Activated CD4-positive, alpha-beta T cell treated with anti-CD3 and anti-CD28 coated beads, Interleukin-2, amount 50 U/mL, for 16 hours (primary cell): ENCODE measurements around the gene CCDC57.
A peak's percentile ranks its signal among the peaks of the same experiment; 100 is the strongest.
"Not testable (repeated sequence)": the region's sequence is repeated elsewhere in the genome, so short reads cannot be mapped to it uniquely, and the experiment has no call there.

ENCODE experiments used
- DNase-seq: peaks from one replicate; pipeline ENCODE4 v3.0.0-alpha.2; 2020

CCDC57 gene

DNA sequence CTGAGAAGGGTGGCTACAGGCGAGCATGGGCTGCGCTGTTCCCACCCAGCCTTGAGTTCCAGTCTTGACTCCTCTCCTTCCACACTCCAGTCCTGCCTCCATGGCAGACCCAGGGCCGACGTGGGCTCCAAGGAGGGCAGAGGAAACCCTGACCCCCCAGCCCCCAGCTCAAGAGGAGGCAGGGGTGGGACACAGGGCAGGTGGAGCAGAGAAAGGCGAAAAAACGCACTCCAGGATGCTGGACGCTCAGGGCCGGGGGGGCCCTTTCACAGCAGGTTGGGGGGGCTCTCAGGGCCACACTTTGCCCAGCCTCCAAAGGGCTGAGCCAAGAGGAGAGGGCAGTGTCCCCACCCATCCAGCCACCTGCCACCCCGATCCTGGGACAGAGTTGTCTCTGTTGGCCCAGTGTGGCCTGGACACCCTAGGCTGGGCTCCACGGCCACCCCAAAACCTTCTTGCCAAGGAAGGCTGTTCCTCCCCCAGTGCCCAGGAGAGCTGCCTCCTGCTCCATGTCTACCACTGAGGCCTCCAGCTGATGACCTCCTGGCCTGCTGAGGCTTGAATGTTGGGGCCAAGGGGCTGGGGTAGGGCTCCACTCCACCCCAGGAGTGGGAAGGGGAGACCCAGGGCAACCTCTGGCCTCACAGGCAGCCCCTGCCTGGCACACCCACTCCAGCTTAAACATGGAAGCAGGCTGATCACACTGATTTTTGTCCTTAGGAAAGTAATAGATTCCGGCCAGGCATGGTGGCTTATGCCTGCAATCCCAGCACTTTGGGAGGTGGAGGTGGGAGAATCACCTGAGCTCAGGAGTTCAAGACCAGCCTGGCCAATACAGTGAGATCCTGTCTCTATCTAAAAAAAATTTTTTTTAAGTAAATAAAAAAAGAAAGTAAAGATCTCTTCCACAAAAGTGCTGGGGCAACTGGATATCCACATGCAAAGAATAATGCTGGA is 7.4 kb upstream of the CCDC57 start:
- DNase-seq: no peak

DNA sequence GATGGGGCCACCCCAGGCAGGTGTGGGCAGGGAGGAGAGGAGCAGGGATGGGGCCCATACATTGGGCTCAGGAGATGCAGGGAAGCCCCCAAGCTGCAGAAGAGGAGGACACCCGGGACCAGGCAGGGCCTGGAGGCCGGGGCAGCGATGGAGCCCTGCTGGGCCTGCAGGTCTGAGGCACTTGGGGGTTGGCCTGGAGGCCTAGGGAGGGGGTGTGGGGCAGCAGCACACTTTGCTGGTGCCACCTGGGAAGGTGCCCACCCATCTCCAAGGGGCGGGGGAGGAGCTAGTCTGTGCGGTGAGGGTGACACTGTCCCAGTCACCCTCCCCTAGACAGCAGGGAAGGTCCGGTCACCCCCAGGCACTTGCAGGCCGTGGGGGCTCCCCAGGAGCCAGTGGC is 6.4 kb upstream of the CCDC57 start:
- no peak for DNase-seq

DNA sequence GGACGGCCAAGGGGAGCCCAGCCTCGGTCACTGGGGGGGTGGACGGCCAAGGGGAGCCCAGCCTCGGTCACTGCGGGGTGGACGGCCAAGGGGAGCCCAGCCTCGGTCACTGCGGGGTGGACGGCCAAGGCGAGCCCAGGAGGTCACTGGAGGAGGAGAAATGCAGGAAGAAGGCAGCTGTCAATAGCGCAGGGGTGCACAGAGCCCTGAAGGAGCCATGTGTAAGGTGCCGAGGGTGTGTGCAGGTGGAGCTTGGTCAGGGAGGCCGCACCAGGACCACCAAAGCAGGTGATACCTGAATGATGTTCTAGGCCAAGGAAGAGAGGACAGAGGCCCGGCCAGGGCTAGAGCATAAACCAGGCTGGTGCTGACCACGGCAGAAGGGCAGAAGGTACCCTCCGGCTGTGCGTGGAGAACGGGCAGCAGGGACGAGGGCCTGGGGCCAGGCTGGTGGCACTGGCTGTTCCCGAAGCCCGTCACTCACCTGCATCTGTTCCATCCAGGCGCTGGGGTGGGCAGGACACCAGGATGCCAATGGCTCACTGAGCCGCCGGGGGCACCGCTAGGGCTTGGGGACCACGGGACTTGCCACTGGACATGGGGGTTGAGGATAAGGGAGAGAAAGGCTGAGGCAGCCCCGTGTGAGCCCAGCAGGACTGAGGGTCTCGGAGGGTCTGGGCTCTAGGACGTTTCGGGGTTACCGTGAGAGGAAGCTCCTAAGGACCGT is 5.9 kb upstream of the CCDC57 start:
- DNase-seq: no peak

DNA sequence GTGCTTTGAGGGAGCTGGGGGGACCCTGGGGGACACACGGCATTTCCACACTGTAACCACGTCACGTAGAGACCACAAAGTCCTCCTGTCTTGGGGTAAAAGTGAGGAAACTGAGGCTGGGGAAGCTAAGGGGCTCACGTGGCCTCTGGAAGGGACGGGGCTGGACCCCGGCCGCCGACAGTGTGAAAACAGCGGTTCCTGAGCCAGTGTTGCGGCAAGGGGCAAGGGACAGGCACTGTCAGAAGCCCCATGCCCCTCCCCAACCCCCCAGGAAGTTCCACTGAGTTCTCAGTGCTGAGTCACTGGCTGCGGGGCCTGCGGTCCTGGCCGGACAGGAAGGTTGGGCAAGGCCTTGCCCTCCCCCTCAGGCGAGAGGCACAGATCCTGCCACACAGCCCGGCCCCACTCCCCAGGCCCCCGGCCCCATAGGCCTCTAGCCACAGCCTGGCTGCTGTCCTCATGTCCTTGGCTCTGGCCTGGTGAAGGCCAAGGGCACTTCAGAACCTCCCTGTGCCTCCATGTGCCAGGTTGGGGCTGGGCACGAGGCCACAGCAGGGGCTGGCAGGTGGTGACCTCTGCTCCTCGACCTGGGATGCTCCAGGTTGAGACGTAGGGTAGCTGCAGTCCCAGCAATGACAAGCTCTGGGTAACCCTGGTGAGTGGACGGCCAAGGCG is 5.0 kb upstream of the CCDC57 start:
- no peak for DNase-seq

DNA sequence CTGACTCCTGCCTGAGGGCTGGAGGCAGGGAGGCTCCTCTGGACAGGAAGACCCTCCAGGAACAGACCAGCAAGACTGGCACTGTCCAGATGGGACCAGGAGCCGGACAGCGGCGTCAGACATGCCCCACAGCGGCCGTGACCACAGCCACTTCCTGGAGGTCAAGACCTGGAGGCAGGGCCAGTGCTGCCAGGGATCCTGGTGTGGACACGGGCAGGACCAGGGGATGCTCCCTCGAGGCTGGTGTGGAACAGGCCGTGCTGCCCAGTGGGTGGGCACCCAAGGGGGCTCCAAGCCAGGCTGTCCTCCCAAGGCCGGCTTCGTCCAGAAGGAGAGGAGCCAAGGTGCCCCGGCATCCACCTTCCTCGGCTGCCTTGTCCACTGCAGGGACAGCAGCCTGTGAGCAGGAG is 4.5 kb upstream of the CCDC57 start:
- DNase-seq: no peak

DNA sequence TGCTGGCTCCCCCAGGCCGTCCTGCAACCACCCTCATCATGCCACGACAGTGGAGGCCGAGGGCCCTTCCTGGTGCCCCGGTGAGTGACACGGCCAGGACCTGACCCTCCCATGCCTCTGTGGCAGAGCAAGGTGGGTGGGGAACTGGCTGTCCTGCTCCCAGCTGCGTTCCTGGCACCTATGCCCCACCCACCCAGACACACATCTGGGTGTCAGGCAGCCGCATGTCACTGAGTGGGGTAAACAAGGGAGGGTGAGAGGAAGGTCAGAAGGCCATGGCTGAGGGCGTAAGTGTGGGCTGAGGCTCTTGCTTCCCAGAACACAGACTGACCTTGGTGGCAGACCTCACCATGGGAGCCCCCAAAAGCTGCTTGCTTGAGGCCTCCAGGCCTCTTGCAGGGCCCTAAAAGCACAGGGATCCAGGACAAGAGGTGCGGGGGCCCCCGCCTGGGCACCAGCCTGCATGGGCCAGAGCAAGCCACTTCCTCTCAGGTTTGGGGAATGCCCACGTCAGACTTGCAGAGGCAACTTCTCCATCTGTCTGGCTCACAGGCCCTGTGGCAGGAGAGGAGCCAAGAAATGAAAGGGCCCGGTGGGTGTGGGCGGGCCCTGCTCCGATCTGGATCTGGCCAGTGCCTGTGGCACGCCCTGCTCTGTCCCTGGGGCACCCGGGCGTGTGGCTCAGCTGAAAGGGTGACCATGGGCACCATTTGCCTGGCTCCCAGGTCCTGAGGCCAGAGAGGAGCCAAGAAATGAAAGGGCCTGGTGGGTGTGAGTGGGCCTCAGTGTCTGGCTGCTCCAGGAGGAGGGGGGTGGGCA is 3.9 kb upstream of the CCDC57 start:
- peak; percentile 62 for DNase-seq

DNA sequence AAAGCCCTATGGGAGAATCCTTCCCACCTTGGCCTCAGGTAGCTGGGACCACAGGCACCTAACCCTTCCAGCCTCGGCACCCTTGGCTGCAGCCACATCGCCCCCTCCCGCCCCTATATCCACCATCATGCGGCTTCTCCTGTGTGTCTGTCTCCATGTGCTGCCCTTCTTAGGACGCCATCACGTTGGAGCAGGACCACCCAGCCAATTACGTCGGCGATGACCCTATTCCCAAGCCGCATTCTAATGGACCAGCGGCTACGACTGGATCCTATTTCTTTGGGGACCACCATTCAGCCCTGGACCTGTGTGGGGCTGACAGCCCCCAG is 3.3 kb upstream of the CCDC57 start:
- DNase-seq: no peak

DNA sequence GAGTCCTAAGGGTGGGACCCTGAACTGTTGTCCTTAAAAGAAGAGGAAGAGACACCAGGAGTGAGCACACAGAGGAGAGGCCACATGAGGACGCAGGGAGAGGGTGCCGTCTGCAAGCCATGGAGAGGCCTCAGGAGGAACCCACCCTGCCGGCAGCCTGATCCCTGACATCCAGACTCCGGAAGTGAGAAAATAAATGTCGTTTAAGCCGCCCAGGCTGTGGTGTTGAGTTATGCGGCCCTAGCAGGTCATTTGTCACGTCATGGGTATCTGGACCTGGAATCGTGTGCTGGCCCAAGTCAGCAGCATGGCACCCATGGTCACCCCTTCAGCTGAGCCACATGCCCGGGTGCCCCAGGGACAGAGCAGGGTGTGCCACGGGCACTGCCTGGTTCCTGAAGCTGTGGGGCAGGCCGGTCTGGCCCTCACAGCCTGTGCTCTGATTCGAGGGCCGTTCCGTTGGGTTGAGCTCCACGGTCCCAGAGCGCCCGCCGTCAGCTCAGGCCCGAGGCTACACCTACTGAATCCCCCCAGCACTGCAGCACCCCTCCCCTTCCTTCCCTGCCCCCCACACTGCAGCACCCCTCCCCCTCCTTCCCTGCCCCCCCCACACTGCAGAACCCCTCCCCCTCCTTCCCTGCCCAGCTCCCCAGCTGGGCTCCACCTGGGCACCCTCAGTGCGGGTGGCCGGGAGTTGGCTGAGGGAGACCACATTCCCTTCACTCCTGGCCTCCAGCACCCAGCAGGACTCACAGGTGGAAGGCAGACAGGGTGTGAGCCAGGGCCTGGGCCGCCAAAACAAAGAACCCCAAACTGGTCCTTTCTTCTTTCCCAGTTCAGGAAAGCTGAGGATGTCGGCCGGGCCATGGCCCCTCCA is 2.7 kb upstream of the CCDC57 start:
- DNase-seq: no peak

DNA sequence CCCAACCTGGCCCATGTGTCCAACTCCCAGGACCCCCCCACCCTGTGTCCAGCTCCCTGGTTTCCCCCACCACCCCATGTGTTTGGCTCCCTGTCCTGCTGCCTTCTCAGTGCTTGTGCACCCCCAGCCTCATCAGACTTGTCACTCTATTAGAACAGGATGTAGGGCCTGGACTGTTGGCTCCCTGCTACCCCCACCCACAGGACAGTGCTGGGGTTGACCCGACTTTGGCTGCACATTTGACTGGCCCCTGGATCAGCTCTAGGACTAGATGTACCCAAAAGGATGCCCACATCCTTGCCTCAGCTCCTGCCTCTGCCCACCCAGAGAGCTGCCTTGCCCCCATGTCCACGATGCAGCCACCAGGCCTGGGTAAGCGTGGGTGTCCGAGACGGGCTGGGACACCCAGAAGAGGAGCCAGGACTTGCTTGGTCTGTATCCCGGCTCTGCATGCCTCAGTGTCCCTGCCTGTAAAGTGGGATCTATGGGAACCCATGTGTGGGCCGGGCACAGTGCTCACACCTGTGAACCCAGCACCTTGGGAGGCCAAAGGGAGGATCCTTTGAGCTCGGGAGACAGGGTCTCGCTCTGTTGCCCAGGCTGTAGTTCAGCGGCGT is 1.5 kb upstream of the CCDC57 start:
- DNase-seq: no peak

DNA sequence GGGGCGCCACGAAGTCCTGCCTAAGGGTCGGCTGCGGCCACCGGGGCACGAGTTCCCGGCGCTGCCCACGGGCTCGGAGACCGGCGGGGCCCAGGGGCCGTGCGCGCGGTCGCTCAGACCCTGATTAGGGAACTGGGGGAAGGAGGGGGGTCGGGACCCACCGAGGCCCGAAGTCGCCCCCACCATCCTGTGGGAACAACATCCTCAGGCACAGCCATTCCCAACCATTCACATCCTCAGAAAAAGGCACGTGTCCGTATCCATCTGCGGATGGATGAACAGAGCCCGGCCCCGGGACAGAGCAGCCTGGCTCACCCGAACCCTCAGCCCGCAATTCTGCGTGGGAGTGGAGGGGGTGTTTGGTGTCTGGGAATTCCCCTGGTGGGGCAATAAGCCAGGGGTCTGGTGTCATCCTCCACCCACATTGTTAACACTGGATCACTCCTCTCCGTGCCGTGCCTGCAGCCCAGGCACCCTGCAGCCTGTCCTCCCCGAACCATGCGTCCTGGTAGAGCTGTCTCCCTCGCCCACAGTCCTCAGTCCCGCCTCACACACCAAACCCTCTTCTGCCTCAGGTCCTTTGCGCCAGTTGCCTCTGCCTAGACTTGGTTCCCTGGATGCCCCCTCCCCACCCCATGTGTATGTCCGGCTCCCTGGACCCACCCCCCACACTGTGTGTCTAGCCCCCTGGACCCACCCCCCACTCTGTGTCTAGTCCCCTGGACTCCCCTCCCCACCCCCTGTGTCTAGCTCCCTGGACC is 789 bp upstream of the CCDC57 start:
- peak; percentile 49 for DNase-seq

DNA sequence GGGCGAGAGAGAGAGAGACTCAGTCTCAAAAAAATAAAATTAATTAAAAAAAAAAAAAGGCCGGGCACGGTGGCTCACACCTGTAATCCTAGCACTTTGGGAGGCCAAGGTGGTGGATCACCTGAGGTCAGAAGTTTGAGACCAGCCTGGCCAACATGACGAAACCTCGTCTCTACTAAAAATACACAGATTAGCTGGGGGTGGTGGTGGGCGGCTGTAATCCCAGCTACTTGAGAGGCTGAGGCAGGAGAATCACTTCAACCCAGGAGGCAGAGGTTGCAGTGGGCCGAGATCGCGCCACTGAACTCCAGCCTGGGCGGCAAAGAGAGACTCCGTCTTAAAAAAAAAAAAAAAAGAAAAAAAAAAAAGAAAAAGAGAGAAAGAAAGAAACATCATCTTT is 2.0 kb downstream of the CCDC57 start:
- not testable (repeated sequence) for DNase-seq

DNA sequence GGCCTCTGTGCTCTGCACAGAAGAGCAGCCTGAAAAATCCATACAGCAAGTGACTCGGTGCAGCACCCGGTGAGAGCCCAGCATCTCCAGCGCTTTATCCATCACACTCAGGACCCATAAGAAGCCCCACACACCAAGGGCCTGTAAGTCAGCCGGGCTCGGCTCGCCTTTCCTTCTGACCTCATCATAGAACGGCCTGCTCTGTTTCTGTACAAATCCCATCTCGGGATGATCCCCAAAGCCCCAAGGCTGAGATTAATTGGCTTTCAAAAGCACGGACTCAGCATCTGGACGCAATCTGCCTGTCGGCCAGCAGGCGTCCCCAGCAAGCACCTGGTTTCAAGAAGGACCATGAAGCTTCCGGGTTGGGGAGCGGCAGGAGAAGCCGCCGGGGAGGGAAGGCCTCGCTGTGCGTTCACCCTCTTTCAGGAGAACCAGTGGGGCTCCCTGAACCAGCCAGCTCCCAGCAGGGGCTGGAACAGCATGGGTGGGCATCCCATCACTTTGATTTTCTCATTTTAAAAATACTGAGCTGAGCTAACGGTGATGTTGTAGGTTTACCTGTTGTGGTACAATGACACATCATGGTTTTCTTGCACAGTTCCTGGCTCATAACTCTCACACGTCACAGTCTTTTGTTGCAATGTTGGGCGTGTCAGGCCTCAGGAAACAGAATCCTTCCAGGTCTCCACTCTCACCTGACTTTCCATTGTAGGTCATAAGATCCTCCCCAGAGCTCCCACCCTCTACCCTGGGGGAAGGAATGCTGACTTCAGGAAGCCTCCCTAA is 6.7 kb downstream of the CCDC57 start:
- DNase-seq: peak; percentile 90

DNA sequence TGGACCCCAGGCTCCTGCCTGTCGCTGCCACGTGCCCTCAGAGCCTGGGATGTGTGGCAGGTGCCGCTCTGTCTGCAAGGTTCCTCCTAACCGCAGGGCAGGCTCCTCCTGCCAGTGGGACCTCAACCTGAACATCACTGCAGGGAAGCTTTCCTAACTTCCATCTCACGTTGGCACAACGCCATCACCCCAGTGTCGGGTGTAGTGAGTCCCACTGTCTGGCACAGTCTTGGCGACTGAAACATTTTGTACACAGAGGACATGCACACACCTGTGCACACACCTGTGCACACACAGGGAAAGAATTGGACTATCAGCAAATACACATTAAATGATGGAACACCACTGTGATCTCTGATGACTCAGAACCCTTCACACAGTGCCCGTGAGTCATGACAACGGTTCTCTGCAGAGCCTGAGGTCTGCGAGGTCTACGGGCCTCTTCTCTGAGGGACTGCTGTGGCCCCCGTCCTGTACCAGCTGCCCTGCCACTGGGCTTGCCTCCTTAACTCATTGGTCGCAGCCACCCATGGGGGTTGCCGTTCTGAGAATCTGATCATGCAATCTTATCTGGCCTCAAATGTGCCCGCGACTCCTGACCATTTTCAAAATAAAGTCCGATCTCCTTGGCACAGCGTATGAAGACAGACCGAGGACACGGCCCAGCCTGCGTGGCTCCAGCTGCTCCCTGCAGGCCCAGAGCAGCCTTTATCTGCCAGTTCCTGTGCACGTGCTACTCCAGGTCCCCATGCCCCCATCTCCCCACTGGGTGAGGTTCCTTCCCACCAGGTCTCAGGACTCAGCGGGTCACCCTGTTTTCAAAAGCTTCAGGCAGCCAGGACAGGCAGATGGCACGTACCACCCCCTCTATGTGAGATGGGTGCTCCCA is 7.6 kb downstream of the CCDC57 start:
- DNase-seq: peak; percentile 58

DNA sequence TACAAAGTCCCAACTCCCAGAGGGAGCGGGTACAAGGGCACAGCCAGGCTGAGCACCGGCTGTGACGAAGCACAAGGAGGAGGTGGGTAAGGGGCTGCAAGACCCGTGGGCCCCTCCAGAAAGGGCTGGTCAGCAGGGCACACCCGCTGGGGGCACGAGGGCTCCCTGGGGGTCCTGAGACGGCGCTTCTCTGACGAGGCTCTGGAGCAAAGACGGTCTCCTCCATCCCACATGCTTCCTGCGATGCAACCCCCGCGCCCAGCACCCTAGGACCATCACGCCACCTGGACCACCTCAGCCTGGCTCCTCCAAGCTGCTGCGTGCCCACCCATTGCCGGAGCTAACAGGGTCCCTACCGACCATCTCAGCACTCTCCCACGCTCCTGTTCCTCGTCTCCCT is 8.7 kb downstream of the CCDC57 start:
- DNase-seq: no peak

DNA sequence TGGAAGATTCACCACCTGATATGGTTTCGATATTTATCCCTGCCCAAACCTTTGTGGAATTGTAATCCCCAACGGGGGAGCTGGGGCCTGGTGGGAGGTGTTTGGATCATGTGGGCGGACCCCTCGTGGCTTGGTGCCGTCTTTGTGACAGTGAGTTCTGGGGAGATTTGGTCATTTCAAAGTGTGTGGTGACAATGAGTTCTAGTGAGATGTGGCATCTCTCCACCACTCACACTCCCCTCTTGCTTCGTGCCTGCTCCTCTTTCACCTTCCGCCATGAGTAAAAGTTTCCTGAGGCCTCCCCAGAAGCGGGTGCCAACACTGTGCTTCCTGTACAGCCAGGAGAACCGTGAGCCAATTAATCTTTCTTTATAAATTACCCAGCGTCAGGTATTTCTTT is 9.7 kb downstream of the CCDC57 start:
- DNase-seq: peak; percentile 33

DNA sequence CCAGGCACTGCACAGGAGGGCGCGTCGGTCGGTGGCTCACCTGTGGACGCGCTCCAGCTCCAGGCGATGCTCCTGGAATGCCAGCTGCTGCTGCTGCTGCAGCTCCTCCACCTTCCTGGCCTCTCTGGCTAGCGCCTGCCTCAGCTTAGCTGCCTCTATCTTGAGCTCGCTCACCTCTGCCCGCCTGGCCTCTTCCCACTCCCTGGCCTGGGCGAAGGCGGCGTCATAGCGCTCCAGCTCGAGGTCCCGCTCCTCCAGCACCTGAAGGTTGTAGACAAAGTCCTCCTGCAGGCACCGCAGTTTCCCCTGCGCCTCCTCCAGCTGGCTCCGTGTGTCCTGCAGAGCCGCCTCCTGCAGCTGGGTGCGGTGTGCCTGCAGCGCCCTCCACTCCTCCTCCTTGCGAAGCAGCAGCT is 11.1 kb downstream of the CCDC57 start:
- DNase-seq: no peak

DNA sequence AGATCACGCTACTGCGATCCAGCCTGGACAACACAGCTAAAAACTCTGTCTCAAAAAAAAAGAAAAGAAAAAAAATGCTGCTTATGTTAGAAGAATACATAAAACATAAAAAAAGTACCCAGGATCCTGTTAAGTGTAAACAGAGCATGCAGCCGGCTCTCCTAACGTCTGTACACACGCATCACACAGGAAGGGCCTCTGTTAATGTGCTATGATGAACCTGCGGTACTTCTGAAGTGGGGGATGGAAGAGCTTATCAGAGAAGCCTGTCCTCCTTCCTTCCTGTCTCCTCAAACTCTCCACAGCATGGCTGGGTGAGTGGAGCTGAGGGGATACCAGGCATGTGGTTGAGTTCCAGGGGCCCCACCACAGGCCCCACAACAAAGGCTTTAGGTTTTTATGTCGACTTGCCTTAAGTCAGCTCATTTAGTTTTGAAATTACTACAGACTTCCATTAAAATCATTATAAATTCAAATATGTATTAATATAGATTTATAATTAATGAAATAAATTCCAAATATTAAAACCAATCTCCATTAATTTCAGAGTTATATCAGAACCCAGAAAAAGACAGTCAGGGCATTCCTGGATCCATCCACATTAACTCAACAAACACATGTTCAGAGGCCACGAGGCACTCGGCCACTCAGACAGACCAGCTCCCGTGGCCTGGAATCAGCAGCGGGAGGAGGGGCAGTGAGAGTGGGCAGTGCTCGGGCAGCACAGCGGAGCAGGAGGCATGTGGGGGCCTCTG is 11.7 kb downstream of the CCDC57 start:
- peak; percentile 75 for DNase-seq

DNA sequence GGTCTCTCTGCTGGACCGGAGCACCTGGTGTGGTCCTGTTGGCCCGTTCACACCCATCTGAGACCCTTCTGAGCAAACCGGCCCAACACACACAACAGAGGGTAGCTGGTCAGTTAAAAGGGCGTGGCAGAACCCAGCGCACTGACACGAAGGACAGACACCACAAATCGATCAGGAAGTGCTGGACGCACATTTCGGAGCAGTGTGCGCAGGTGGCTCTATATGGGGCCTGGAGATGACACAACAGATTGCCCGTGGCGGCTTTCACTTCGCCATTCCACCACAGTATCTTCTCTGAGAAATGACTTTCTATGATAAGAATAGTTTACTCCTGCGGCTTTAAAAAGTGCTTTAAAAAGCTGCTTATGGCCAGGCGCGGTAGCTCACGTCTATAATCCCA is 12.5 kb downstream of the CCDC57 start:
- DNase-seq: no peak
